ENCODE results near the gene LPP. TPM values are rescaled to one million over a fixed set of nuclear protein-coding genes. Genes with fewer than 3 reads are reported as not detected.

The LPP gene
- total RNA-seq, 3 donors from 2014 or later, result 262 to 816 (median 325) TPM

DNA sequence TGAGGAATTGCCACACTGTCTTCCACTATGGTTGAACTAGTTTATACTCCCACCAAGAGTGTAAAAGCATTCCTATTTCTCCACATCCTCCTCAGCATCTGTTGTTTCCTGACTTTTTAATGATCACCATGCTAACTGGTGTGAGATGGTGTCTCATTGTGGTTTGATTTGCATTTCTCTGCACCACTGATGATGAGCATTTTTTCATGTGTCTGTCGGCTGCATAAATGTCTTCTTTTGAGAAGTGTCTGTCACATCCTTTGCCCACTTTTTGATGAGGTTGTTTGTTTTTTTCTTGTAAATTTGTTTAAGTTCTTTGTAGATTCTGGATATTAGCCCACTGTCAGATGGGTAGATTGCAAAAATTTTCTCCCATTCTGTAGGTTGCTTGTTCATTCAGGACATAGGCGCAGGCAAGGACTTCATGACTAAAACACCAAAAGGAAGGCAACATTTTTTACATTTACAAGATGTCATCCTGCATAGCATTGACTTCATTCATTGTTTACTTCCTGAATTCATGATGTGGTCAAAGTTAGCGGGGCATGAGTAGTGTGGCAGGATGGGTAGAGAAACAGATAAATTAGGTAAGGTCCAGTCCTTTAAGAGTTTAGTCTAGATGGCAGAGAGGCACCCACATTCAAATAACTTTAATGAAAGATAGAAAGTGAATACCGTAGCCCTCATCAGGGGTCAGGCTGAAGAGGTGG is 45.1 kb upstream of the LPP start:
- H3K4me3 ChIP-seq, result no peak overlapping the region
- no peaks in the 10 kb centered on the region for H3K9me3 ChIP-seq
- ATAC-seq, result no peak
- DNase-seq, result no peak
- intact Hi-C loops (cut with DNase I, micrococcal nuclease), result no loop called here
- H3K4me1 ChIP-seq (ENCODE audit: low read depth), result no peaks in the 10 kb centered on the region
- no peaks in the 10 kb centered on the region for H3K36me3 ChIP-seq (ENCODE audit: low read depth)
- TF ChIP-seq, protein P1, sequence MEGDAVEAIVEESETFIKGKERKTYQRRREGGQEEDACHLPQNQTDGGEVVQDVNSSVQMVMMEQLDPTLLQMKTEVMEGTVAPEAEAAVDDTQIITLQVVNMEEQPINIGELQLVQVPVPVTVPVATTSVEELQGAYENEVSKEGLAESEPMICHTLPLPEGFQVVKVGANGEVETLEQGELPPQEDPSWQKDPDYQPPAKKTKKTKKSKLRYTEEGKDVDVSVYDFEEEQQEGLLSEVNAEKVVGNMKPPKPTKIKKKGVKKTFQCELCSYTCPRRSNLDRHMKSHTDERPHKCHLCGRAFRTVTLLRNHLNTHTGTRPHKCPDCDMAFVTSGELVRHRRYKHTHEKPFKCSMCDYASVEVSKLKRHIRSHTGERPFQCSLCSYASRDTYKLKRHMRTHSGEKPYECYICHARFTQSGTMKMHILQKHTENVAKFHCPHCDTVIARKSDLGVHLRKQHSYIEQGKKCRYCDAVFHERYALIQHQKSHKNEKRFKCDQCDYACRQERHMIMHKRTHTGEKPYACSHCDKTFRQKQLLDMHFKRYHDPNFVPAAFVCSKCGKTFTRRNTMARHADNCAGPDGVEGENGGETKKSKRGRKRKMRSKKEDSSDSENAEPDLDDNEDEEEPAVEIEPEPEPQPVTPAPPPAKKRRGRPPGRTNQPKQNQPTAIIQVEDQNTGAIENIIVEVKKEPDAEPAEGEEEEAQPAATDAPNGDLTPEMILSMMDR (IDR thresholded peaks at IDR 0.05), result no peak

GRCh38 chr3:188111002-188111584 is 42.9 kb upstream of the LPP start:
- no peaks in the 10 kb centered on the region for H3K36me3 ChIP-seq (ENCODE audit: low read depth)
- intact Hi-C loops (cut with DNase I, micrococcal nuclease), result no loop called here
- H3K9me3 ChIP-seq, result no peaks in the 10 kb centered on the region
- DNase-seq (no peak), ATAC-seq (no peak)
- no peaks in the 10 kb centered on the region for H3K4me1 ChIP-seq (ENCODE audit: low read depth)
- TF ChIP-seq, protein P1 (IDR thresholded peaks at IDR 0.05), result no peak
- no peak overlapping the region for H3K4me3 ChIP-seq

GRCh38 chr3:188113756-188114155 is 40.2 kb upstream of the LPP start:
- peaks cover 5% of the 10 kb centered on the region for H3K9me3 ChIP-seq
- TF ChIP-seq, protein P1 (IDR thresholded peaks at IDR 0.05), result no peak
- no peaks in the 10 kb centered on the region for H3K36me3 ChIP-seq (ENCODE audit: low read depth)
- intact Hi-C loops (cut with DNase I, micrococcal nuclease), result no loop called here
- no peak for ATAC-seq
- H3K4me3 ChIP-seq, result no peak overlapping the region
- no peak for DNase-seq
- H3K4me1 ChIP-seq (ENCODE audit: low read depth), result no peaks in the 10 kb centered on the region

- peaks cover 5% of the 10 kb centered on the region for H3K9me3 ChIP-seq
- intact Hi-C loops (cut with DNase I, micrococcal nuclease), result no loop called here
- H3K36me3 ChIP-seq (ENCODE audit: low read depth), result no peaks in the 10 kb centered on the region
- DNase-seq (no peak), ATAC-seq (no peak)
- TF ChIP-seq, protein P1 (IDR thresholded peaks at IDR 0.05), result no peak
- no peak overlapping the region for H3K4me3 ChIP-seq
- H3K4me1 ChIP-seq (ENCODE audit: low read depth), result peaks cover 19% of the 10 kb centered on the region
Observed at GRCh38 chr3:188119846-188120245, 34.1 kb upstream of the LPP start.

- H3K4me1 ChIP-seq (ENCODE audit: low read depth), result peaks cover 19% of the 10 kb centered on the region
- peak; percentile 5 for ATAC-seq
- intact Hi-C loops (cut with DNase I, micrococcal nuclease), result no loop called here
- H3K9me3 ChIP-seq, result no peaks in the 10 kb centered on the region
- DNase-seq, result no peak
- no peak overlapping the region for H3K4me3 ChIP-seq
- no peaks in the 10 kb centered on the region for H3K36me3 ChIP-seq (ENCODE audit: low read depth)
- TF ChIP-seq, protein P1 (IDR thresholded peaks at IDR 0.05), result no peak
Observed at GRCh38 chr3:188122571-188123169, 31.3 kb upstream of the LPP start.
